Putamen (tissue), 1 donor: Measurements from ENCODE around the gene SHLD1.

ENCODE experiments used
- DNase-seq: peaks from one replicate; pipeline ENCODE4 v3.0.0-alpha.2; 2016; ENCODE audit warnings: low spot score

SHLD1 gene

GRCh38 chr20:5848711-5849505 is 98.7 kb downstream of the SHLD1 start:
- no peak for DNase-seq

GRCh38 chr20:5855939-5856338 is 105.7 kb downstream of the SHLD1 start:
- no peak for DNase-seq

GRCh38 chr20:5859608-5860007 is 109.4 kb downstream of the SHLD1 start:
- DNase-seq = no peak

- no peak for DNase-seq
Observed at GRCh38 chr20:5862703-5863039, 112.5 kb downstream of the SHLD1 start.

- no peak for DNase-seq
Observed at GRCh38 chr20:5863040-5863833, 113.0 kb downstream of the SHLD1 start.

GRCh38 chr20:5864428-5864827 is 114.2 kb downstream of the SHLD1 start:
- DNase-seq = no peak

GRCh38 chr20:5864873-5865587 is 114.8 kb downstream of the SHLD1 start:
- no peak for DNase-seq

GRCh38 chr20:5865604-5866003 is 115.4 kb downstream of the SHLD1 start:
- no peak for DNase-seq

- DNase-seq = no peak
Observed at GRCh38 chr20:5870568-5870981, 120.4 kb downstream of the SHLD1 start.

GRCh38 chr20:5871459-5872410 is 121.5 kb downstream of the SHLD1 start:
- no peak for DNase-seq

GRCh38 chr20:5877128-5877527 is 126.9 kb downstream of the SHLD1 start:
- no peak for DNase-seq

- no peak for DNase-seq
Observed at GRCh38 chr20:5880326-5880725, 130.1 kb downstream of the SHLD1 start.

- no peak for DNase-seq
Observed at GRCh38 chr20:5881703-5882102, 131.5 kb downstream of the SHLD1 start.

GRCh38 chr20:5882166-5882565 is 132.0 kb downstream of the SHLD1 start:
- no peak for DNase-seq

GRCh38 chr20:5884465-5885335 is 134.5 kb downstream of the SHLD1 start:
- DNase-seq = no peak

GRCh38 chr20:5885866-5886265 is 135.7 kb downstream of the SHLD1 start:
- DNase-seq = no peak

- DNase-seq = no peak
Observed at GRCh38 chr20:5886788-5887187, 136.6 kb downstream of the SHLD1 start.

- no peak for DNase-seq
Observed at GRCh38 chr20:5887386-5887785, 137.2 kb downstream of the SHLD1 start.

GRCh38 chr20:5888041-5888440 is 137.8 kb downstream of the SHLD1 start:
- DNase-seq = no peak

- DNase-seq = no peak
Observed at GRCh38 chr20:5890773-5891441, 140.7 kb downstream of the SHLD1 start.
